ENCODE measurements around the gene SAMD8. TPM values are rescaled to one million over a fixed set of nuclear protein-coding genes. Genes with fewer than 3 reads are reported as not detected.

SAMD8 gene
- total RNA-seq, 1 experiment from 2014 or later: 32.0 TPM

DNA sequence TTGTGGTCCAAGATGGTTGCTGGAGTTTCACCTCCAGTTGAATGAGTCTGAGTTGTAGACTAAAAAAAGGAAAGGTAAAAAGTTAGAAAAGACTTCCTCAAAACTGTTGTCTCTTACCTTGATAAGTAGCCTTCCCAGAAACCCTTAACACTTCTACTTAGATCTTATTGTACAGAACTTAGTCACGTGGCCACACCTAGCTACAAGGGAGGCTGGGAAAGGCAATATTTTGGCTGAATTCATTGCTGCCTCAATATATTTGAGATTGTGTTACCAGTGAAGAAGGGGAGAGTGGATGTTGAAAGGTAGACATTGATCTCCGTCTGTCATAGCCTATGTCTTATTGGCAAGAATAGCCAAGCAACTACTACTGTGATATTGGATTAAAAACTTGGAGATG lies 63.6 kb downstream of the SAMD8 start:
- TF ChIP-seq, protein P1, sequence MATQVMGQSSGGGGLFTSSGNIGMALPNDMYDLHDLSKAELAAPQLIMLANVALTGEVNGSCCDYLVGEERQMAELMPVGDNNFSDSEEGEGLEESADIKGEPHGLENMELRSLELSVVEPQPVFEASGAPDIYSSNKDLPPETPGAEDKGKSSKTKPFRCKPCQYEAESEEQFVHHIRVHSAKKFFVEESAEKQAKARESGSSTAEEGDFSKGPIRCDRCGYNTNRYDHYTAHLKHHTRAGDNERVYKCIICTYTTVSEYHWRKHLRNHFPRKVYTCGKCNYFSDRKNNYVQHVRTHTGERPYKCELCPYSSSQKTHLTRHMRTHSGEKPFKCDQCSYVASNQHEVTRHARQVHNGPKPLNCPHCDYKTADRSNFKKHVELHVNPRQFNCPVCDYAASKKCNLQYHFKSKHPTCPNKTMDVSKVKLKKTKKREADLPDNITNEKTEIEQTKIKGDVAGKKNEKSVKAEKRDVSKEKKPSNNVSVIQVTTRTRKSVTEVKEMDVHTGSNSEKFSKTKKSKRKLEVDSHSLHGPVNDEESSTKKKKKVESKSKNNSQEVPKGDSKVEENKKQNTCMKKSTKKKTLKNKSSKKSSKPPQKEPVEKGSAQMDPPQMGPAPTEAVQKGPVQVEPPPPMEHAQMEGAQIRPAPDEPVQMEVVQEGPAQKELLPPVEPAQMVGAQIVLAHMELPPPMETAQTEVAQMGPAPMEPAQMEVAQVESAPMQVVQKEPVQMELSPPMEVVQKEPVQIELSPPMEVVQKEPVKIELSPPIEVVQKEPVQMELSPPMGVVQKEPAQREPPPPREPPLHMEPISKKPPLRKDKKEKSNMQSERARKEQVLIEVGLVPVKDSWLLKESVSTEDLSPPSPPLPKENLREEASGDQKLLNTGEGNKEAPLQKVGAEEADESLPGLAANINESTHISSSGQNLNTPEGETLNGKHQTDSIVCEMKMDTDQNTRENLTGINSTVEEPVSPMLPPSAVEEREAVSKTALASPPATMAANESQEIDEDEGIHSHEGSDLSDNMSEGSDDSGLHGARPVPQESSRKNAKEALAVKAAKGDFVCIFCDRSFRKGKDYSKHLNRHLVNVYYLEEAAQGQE (IDR thresholded peaks at IDR 0.05; ENCODE audit: insufficient read depth in 1 of 2, low read depth in 2 of 2, low read length in 1 of 2): no peak
- TF ChIP-seq, protein P2, sequence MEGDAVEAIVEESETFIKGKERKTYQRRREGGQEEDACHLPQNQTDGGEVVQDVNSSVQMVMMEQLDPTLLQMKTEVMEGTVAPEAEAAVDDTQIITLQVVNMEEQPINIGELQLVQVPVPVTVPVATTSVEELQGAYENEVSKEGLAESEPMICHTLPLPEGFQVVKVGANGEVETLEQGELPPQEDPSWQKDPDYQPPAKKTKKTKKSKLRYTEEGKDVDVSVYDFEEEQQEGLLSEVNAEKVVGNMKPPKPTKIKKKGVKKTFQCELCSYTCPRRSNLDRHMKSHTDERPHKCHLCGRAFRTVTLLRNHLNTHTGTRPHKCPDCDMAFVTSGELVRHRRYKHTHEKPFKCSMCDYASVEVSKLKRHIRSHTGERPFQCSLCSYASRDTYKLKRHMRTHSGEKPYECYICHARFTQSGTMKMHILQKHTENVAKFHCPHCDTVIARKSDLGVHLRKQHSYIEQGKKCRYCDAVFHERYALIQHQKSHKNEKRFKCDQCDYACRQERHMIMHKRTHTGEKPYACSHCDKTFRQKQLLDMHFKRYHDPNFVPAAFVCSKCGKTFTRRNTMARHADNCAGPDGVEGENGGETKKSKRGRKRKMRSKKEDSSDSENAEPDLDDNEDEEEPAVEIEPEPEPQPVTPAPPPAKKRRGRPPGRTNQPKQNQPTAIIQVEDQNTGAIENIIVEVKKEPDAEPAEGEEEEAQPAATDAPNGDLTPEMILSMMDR (IDR thresholded peaks at IDR 0.05): no peak
- no peak for TF ChIP-seq TCF7L2 (IDR thresholded peaks at IDR 0.05; ENCODE audit: low read depth, low read length)
- TF ChIP-seq POLR2AphosphoS5 (IDR thresholded peaks at IDR 0.05; ENCODE audit: low read depth, low read length): no peak
- no peak for TF ChIP-seq SIN3A (IDR thresholded peaks at IDR 0.05; ENCODE audit: borderline replicate concordance, insufficient read depth, low read depth, low read length)
- ChIA-PET POLR2A (no interaction called here), CTCF (no interaction called here)
- no peak for DNase-seq (ENCODE audit: low read depth, low spot score)
- Histone ChIP-seq H3K4me1 (ENCODE audit: control insufficient read depth, insufficient read depth, low read length) (no peaks in the 10 kb centered on the region), H3K27me3 (ENCODE audit: control insufficient read depth, insufficient read depth, low read length) (no peaks in the 10 kb centered on the region), H3K27ac (ENCODE audit: low read length) (no peak overlapping the region), H3K4me3 (ENCODE audit: low read depth in 2 of 2, low read length in 2 of 2) (no peak overlapping the region), H3K9me3 (ENCODE audit: control insufficient read depth, insufficient read depth, low read depth, low read length) (no peaks in the 10 kb centered on the region), H3K36me3 (ENCODE audit: control insufficient read depth, insufficient read depth, low read length) (no peaks in the 10 kb centered on the region)
- in situ Hi-C loops (cut with HindIII; ENCODE audit: low pct_unique_long_range_greater_than_20kb, low sequenced_read_pairs) (no loop called here), intact Hi-C loops (cut with micrococcal nuclease; ENCODE audit: unreplicated experiment) (no loop called here)
- no peak for ATAC-seq
- BruUV-seq (replicated peaks): no TSS peak

DNA sequence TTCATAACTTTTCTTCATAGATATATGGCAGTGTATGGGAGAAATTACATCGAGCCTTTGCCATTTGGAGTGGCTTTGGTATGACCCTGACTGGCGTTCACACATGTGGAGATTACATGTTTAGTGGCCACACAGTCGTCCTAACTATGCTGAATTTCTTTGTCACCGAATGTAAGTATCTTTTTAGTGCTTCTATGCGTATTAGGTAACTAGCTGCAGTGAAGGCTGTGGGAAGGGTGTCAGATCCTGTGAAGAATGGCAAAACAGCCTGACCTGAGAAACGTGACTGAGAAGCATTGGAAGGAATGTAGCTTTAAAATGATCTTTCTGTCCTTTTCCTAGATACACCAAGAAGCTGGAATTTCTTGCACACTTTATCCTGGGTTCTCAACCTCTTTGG lies 64.6 kb downstream of the SAMD8 start:
- Histone ChIP-seq H3K36me3 (ENCODE audit: control insufficient read depth, insufficient read depth, low read length) (no peaks in the 10 kb centered on the region), H3K27ac (ENCODE audit: low read length) (no peak overlapping the region), H3K27me3 (ENCODE audit: control insufficient read depth, insufficient read depth, low read length) (no peaks in the 10 kb centered on the region), H3K4me3 (ENCODE audit: low read depth in 2 of 2, low read length in 2 of 2) (no peak overlapping the region), H3K4me1 (ENCODE audit: control insufficient read depth, insufficient read depth, low read length) (no peaks in the 10 kb centered on the region), H3K9me3 (ENCODE audit: control insufficient read depth, insufficient read depth, low read depth, low read length) (no peaks in the 10 kb centered on the region)
- CTCF ChIA-PET: no interaction called here
- TF ChIP-seq, protein P2 (IDR thresholded peaks at IDR 0.05): no peak
- TF ChIP-seq SIN3A (IDR thresholded peaks at IDR 0.05; ENCODE audit: borderline replicate concordance, insufficient read depth, low read depth, low read length) (no peak), POLR2AphosphoS5 (IDR thresholded peaks at IDR 0.05; ENCODE audit: low read depth, low read length) (no peak), TCF7L2 (IDR thresholded peaks at IDR 0.05; ENCODE audit: low read depth, low read length) (no peak)
- TF ChIP-seq, protein P1 (IDR thresholded peaks at IDR 0.05; ENCODE audit: insufficient read depth in 1 of 2, low read depth in 2 of 2, low read length in 1 of 2): no peak
- intact Hi-C loops (cut with micrococcal nuclease; ENCODE audit: unreplicated experiment): no loop called here
- BruUV-seq (replicated peaks): no TSS peak
- POLR2A ChIA-PET: no interaction called here
- ATAC-seq (no peak), DNase-seq (ENCODE audit: low read depth, low spot score) (no peak)
- in situ Hi-C loops (cut with HindIII; ENCODE audit: low pct_unique_long_range_greater_than_20kb, low sequenced_read_pairs): no loop called here

Measured in Panc1 (cell line).